ENCODE measurements around the gene SLC35E4.
"Not testable (repeated sequence)": the region's sequence is repeated elsewhere in the genome, so short reads cannot be mapped to it uniquely, and the experiment has no call there.

Gene SLC35E4

DNA sequence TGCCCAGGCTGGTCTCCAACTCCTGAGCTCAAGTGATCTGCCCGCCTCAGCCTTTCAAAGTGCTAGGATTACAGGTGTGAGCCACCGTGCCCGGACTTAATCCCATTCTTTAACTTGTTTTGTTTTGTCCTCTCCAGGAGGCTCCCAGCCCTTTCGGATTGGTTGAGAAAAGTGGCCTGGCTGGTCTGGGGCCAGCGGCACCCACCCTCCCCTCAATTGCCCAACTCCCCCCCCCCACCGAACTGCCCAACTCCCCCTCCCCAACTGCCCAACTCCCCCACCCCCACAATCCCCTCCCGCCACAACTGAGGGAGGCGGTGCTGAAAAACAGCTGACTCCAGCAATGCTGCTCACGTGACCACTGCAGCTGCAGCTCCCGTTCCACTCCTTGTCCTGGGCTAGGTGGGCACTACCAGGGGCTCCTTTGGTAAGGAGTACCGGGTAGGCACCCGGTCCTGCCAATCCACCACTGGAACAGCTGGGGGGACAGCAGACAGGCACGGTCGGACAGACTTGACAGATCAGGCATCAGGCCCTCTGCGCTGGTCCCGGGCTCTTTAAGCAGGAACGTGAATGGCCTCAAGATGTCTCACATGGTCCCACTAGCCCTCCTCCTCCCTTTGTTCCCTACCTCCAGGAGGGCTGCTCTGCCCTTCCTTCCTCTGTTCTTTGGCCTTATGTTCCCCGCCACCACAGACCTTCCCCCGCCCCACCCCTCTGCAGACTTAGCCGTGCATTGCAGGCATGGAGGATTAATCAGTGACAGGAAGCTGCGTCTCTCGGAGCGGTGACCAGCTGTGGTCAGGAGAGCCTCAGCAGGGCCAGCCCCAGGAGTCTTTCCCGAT lies 28.9 kb upstream of the SLC35E4 start, which contains the start of gene TCN2:
TCN2 (plus strand) TSS at position 720 of the 845 bp plus-strand sequence. CDS start 158 bp downstream, outside the sequence.
- ATAC-seq (peak; percentile 69), DNase-seq (peak; percentile 48)
- H3K9me3 Mint-ChIP-seq = no peaks in the 10 kb centered on the region
- H3K4me1 Mint-ChIP-seq = peaks cover 41% of the 10 kb centered on the region
- H3K27ac Mint-ChIP-seq = no peak within 1 kb of the TSS
- H3K4me3 Mint-ChIP-seq = peak within 1 kb of the TSS; percentile 57
- H3K27me3 Mint-ChIP-seq = peaks cover 8% of the 10 kb centered on the region
- H3K36me3 Mint-ChIP-seq (ENCODE audit: low read depth) = no peaks in the 10 kb centered on the region

DNA sequence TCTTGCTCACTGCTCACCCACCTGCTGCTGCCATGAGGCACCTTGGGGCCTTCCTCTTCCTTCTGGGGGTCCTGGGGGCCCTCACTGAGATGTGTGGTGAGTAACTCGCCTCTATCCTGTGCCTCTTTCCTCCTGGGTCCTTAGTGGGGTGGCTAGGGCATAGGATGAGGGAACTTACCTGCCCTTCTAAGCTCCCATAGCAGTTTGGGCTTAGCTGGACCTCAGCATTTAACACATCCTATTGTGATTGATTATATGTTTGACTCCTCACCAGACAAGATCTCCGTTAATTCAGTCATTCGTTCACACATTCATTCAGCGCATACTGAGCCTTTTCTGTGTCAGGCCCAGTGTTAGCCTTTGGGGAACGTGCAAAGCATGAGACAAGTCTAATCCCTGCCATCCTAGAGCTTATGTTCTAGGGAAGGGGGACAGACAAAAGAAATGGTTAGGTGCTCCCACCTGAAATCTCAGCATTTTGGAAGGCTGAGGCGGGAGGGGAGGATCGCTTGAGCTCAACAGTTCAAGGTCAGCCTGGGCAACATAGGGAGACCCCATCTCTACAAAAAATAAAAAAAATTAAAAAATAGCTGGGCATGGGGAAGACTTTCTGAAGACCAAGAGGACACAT lies 28.2 kb upstream of the SLC35E4 start:
- Mint-ChIP-seq H3K27ac (no peak overlapping the region), H3K27me3 (peaks cover 12% of the 10 kb centered on the region), H3K4me1 (peaks cover 39% of the 10 kb centered on the region), H3K36me3 (ENCODE audit: low read depth) (no peaks in the 10 kb centered on the region), H3K9me3 (no peaks in the 10 kb centered on the region), H3K4me3 (peak overlapping the region; percentile 57)
- no peak for ATAC-seq
- no peak for DNase-seq

DNA sequence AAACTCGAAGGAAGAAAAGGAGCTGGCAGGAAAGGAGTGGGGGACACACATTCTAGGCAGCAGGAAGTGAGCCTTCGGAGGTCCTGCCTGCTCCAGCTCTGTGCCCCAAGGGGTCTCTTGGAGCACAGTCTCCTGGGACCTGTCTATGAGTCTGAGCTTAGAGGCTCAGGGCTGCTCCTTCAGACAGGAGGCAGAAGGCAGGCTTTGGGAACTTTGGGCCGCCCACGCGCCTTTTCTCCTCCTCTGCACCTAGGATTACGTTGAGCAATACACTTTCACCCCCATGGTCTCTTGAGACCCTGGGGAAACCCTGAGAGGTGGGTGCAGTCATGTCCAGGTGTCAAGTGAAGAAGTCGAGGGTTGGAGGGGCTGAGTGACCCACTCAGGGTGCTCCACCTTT lies 27.6 kb upstream of the SLC35E4 start:
- H3K9me3 Mint-ChIP-seq = no peaks in the 10 kb centered on the region
- no peak overlapping the region for H3K4me3 Mint-ChIP-seq
- no peaks in the 10 kb centered on the region for H3K36me3 Mint-ChIP-seq (ENCODE audit: low read depth)
- peaks cover 39% of the 10 kb centered on the region for H3K4me1 Mint-ChIP-seq
- H3K27me3 Mint-ChIP-seq = peaks cover 12% of the 10 kb centered on the region
- ATAC-seq = no peak
- H3K27ac Mint-ChIP-seq = no peak overlapping the region
- no peak for DNase-seq

DNA sequence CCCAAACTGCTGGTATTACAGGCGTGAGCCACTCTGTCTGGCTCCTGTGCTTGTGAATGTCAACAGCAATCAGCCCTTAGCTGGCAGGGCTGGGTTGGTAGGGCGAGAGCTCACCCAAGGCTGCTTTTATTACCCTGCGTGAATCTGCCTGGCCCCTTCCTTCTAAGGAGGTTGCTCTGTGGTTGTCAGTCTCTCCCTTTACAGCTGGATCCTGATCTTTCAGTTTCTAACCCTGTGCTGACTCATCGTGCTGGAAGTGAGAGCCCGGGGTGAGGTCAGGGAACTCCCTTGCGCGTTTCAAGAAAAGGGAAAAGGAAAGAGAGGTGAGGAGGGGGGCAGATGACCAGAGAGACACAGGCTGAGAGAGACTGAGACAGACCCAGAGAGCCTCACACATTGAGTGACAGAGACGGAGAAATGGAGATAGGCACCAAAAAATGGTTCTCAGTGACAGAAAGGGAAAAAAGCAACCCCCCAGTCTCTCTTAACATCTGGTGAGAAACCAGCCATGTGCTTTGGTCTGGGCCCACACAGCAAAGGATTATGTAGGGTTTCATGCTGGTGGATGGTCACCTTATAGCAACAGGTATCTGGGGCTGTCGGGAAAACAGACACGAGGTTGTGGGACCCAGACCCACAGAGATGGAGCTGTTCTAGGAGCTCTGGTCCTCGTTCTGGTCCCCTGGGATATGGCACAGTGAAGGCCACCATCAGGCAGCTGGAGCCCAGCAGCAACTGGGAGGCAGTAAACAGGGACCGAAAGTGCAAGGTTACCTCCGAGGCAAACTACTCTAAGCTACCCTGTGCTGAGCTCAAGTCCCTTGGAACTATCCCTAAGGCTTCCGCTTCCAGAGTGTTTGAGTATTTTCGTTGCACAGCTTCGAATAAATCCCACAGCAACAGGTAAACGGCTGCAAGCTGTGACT lies 26.1 kb upstream of the SLC35E4 start:
- peak; percentile 23 for DNase-seq
- Mint-ChIP-seq H3K27me3 (peaks cover 12% of the 10 kb centered on the region), H3K4me1 (peaks cover 39% of the 10 kb centered on the region), H3K4me3 (no peak overlapping the region), H3K36me3 (ENCODE audit: low read depth) (no peaks in the 10 kb centered on the region), H3K27ac (peak overlapping the region; percentile 31), H3K9me3 (no peaks in the 10 kb centered on the region)
- peak; percentile 68 for ATAC-seq

DNA sequence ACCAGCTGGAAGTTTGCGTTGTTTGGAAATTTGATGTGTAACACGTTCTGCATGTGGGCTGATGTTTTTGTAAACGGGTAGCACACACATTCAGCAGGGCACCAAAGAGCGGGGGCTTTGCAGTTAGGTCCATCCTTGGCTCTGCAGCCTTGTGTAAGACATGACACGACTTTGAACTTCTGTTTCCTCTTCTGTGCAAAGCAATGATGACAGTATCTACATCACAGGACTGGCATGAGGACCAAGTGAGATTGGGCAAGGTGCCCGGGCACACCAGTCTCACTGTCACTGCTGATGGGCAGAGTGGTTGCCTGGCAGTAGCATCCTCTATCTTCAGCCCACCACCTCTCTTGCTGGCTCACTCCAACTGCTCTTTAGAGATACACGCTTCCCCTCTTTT lies 25.3 kb upstream of the SLC35E4 start:
- peaks cover 39% of the 10 kb centered on the region for H3K4me1 Mint-ChIP-seq
- peaks cover 12% of the 10 kb centered on the region for H3K27me3 Mint-ChIP-seq
- H3K27ac Mint-ChIP-seq = no peak overlapping the region
- DNase-seq = no peak
- H3K9me3 Mint-ChIP-seq = no peaks in the 10 kb centered on the region
- no peak overlapping the region for H3K4me3 Mint-ChIP-seq
- H3K36me3 Mint-ChIP-seq (ENCODE audit: low read depth) = no peaks in the 10 kb centered on the region
- no peak for ATAC-seq

DNA sequence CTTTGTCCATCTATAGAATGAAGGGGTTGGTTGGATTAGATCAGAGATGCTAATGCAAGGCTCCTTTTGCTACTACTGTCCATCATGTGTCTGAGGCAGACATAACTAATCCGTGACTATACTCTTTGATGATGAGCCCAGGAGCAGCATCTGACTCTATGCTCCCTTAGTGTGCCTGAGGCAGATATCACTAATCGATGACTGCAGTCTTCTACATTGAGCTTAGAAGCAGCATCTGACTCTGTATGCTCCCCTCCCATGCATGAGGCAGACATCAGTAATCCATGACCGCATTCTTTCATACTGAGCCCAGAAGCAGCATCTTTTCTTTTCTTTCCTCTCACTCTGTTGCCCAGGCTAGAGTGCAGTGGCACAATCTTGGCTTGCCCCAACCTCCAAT lies 24.4 kb upstream of the SLC35E4 start:
- Mint-ChIP-seq H3K4me3 (no peak overlapping the region), H3K27ac (no peak overlapping the region), H3K27me3 (peaks cover 14% of the 10 kb centered on the region), H3K9me3 (no peaks in the 10 kb centered on the region), H3K4me1 (peaks cover 32% of the 10 kb centered on the region), H3K36me3 (ENCODE audit: low read depth) (no peaks in the 10 kb centered on the region)
- no peak for ATAC-seq
- DNase-seq = no peak

DNA sequence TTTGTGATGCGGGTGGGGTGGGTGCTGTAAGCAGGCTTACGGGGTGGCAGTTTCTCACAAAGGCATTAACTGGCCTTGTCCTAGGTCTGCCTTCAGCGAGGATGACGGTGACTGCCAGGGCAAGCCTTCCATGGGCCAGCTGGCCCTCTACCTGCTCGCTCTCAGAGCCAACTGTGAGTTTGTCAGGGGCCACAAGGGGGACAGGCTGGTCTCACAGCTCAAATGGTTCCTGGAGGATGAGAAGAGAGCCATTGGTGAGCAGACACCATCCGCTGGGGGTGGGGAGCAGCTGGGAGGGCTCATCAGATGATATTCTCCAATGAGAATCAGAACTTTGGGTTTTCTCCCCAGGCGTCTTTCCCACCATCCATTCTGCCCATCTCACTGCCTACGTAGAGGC lies 22.8 kb upstream of the SLC35E4 start:
- H3K4me1 Mint-ChIP-seq = peaks cover 18% of the 10 kb centered on the region
- no peak overlapping the region for H3K27ac Mint-ChIP-seq
- H3K36me3 Mint-ChIP-seq (ENCODE audit: low read depth) = no peaks in the 10 kb centered on the region
- H3K4me3 Mint-ChIP-seq = no peak overlapping the region
- no peak for DNase-seq
- H3K27me3 Mint-ChIP-seq = peaks cover 17% of the 10 kb centered on the region
- H3K9me3 Mint-ChIP-seq = no peaks in the 10 kb centered on the region
- no peak for ATAC-seq

DNA sequence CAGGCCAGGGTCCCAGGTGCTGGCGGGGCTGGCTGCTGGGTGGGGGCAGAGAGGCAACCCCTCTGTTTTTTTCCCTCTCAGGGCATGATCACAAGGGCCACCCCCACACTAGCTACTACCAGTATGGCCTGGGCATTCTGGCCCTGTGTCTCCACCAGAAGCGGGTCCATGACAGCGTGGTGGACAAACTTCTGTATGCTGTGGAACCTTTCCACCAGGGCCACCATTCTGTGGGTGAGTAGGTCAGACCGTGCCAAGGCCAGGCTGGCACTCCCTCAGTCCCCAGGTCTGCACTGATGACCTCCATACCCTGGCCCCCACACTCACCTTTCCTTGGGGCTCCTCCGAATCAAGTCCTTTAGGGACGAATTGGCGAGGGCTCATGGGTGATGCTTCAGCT lies 21.3 kb upstream of the SLC35E4 start:
- H3K4me1 Mint-ChIP-seq = peaks cover 8% of the 10 kb centered on the region
- H3K36me3 Mint-ChIP-seq (ENCODE audit: low read depth) = no peaks in the 10 kb centered on the region
- H3K4me3 Mint-ChIP-seq = no peak overlapping the region
- no peaks in the 10 kb centered on the region for H3K9me3 Mint-ChIP-seq
- no peak overlapping the region for H3K27ac Mint-ChIP-seq
- DNase-seq (no peak), ATAC-seq (no peak)
- peaks cover 14% of the 10 kb centered on the region for H3K27me3 Mint-ChIP-seq

DNA sequence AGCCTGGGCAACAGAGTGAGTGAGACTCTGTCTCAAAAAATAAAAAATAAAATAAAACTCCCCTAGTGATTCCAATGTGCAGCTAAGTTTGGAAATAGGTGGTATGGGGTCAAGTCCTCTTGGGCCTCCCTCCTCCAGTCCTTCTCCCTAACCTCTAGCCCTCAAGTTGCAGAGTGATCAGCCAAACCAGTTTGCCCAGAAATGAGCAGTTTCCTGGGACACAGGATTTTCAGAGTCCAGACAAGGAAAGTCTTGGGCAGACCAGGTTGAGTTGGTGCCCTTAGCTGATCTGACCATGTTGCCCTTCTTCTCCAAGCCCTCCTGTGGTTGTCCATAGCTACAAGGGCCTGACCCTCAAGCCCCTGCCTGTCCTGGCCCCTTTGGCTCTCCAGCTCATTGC lies 20.7 kb upstream of the SLC35E4 start:
- H3K4me3 Mint-ChIP-seq = no peak overlapping the region

DNA sequence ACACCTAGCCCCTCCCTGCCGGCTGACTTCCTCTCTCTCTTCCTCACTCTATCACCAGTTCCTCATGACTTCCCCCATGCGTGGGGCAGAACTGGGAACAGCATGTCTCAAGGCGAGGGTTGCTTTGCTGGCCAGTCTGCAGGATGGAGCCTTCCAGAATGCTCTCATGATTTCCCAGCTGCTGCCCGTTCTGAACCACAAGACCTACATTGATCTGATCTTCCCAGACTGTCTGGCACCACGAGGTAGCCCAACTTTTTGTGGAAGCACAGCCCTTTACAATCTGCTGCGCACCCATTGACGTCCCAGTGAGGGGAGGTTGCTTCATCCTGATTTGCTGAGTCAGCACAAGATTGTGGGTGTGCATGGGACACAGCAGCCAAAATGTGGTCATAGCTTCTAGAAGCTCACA lies 20.0 kb upstream of the SLC35E4 start:
- ATAC-seq (no peak), DNase-seq (no peak)
- Mint-ChIP-seq H3K4me1 (no peaks in the 10 kb centered on the region), H3K36me3 (ENCODE audit: low read depth) (no peaks in the 10 kb centered on the region), H3K27me3 (peaks cover 10% of the 10 kb centered on the region), H3K9me3 (no peaks in the 10 kb centered on the region), H3K27ac (no peak overlapping the region), H3K4me3 (no peak overlapping the region)

More for the DNA sequence above, 20.7 kb upstream of the SLC35E4 start:
- ATAC-seq (no peak), DNase-seq (no peak)
- Mint-ChIP-seq H3K27me3 (peaks cover 12% of the 10 kb centered on the region), H3K36me3 (ENCODE audit: low read depth) (no peaks in the 10 kb centered on the region), H3K9me3 (no peaks in the 10 kb centered on the region), H3K4me1 (peaks cover 2% of the 10 kb centered on the region), H3K27ac (no peak overlapping the region)

DNA sequence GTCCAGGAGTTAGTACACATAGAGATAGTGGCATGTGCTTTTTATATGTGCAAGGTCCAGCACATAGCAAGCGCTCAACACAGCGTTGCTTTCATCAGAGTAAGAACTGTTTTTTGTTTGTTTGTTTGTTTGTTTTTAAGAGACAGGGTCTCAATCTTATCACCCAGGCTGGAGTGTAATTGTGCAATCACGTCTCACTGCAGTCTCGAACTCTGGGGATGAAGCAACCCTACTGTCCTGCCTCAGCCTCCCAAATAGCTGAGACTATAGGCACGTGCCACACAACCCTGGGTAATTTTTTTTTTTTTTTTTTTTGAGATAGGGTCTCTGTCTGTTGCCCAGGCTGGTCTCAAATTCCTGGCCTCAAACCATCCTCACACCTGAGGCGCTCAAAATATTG lies 17.8 kb upstream of the SLC35E4 start:
- no peak for ATAC-seq
- Mint-ChIP-seq H3K4me1 (no peaks in the 10 kb centered on the region), H3K9me3 (no peaks in the 10 kb centered on the region), H3K27me3 (peaks cover 6% of the 10 kb centered on the region), H3K36me3 (ENCODE audit: low read depth) (no peaks in the 10 kb centered on the region), H3K27ac (no peak overlapping the region), H3K4me3 (no peak overlapping the region)
- no peak for DNase-seq

DNA sequence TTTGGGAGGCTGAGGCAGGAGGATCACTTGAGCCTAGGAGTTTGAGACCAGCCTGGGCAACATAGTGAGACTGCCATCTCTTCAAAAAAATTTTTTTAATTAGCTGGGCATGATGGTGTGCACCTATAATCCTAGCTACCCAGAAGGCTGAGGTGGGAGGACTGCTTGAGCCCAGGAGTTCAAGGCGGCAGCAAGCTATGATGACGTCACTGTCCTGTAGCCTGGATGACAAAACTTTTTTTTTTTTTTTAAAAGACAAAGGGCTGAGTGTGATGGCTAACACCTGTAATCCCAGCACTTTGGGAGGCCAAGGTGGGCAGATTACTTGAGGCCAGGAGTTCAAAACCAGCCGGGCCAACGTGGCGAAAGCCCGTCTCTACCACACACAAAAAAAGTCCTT lies 15.7 kb upstream of the SLC35E4 start:
- H3K9me3 Mint-ChIP-seq; ATAC-seq; H3K4me3 Mint-ChIP-seq; H3K27me3 Mint-ChIP-seq; H3K36me3 Mint-ChIP-seq (ENCODE audit: low read depth); DNase-seq; H3K4me1 Mint-ChIP-seq; H3K27ac Mint-ChIP-seq: not testable (repeated sequence)

DNA sequence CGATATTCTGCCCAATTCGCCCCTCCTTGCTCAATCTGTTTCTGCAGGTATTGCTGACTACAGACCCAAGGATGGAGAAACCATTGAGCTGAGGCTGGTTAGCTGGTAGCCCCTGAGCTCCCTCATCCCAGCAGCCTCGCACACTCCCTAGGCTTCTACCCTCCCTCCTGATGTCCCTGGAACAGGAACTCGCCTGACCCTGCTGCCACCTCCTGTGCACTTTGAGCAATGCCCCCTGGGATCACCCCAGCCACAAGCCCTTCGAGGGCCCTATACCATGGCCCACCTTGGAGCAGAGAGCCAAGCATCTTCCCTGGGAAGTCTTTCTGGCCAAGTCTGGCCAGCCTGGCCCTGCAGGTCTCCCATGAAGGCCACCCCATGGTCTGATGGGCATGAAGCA lies 9.2 kb upstream of the SLC35E4 start:
- Mint-ChIP-seq H3K4me1 (no peaks in the 10 kb centered on the region), H3K27me3 (no peaks in the 10 kb centered on the region), H3K27ac (no peak overlapping the region), H3K4me3 (no peak overlapping the region), H3K9me3 (no peaks in the 10 kb centered on the region), H3K36me3 (ENCODE audit: low read depth) (no peaks in the 10 kb centered on the region)
- no peak for ATAC-seq
- DNase-seq = no peak

DNA sequence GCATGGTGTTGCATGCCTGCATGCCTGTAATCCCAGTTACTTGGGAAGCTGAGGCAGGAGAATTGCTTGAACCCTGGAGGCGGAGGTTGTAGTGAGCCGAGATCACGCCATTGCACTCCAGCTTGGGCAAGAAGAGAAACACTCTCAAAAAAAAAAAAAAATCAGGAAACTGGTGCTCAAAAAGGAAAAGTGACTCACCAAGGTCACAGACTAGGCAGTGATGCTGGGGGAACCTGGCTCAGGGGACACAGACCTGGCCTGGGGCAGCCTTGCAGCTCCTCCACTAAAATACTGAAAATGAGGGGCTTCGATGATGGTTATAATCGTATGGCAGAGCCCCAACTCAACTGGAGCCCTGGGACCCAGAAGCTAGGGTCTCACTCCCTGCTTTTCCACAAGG lies 8.1 kb upstream of the SLC35E4 start:
- no peaks in the 10 kb centered on the region for H3K9me3 Mint-ChIP-seq
- H3K4me3 Mint-ChIP-seq = no peak overlapping the region
- no peaks in the 10 kb centered on the region for H3K27me3 Mint-ChIP-seq
- no peaks in the 10 kb centered on the region for H3K4me1 Mint-ChIP-seq
- no peaks in the 10 kb centered on the region for H3K36me3 Mint-ChIP-seq (ENCODE audit: low read depth)
- ATAC-seq (no peak), DNase-seq (no peak)
- H3K27ac Mint-ChIP-seq = no peak overlapping the region
